A549 (cell line): Measurements from ENCODE around the gene RNF141. TPM values are rescaled to one million over a fixed set of nuclear protein-coding genes. Genes with fewer than 3 reads are reported as not detected.

Source experiments
- ATAC-seq, 2 experiments: fragments of 200-7000 bp in 1 of 2; fragments of >200 bp in 1 of 2; cut with Nextera tagmentation in 1 of 2; cut with Tn5 transposase in 1 of 2; 3 replicates each; pipeline versions ENCODE4 v1.8.0 to v1.9.1; 2018 to 2020; ENCODE audit warnings: mild to moderate bottlenecking in 1 of 2, moderate library complexity in 1 of 2
- CTCF ChIA-PET: fragments of 300-600 bp; sonication (Branson Sonifier 250); formaldehyde crosslinking; extraction: SDS; loops from one replicate; lab custom pipeline; 2021; ENCODE audit warnings: antibody characterized with exemption, inconsistent platforms; lab: Yijun Ruan, JAX
- POLR2A ChIA-PET: fragments of 350-600 bp; formaldehyde crosslinking; extraction: SDS; loops from one replicate; lab custom pipeline; 2021; ENCODE audit warnings: antibody characterized with exemption, inconsistent platforms; lab: Yijun Ruan, JAX
- DNase-seq, 2 experiments: peaks; one replicate each; pipeline versions ENCODE4 v3.0.0 to v3.0.0-alpha.2; 2011 to 2016; ENCODE audit warnings: low read depth in 1 of 2, low spot score in 1 of 2
- FAIRE-seq: peaks from 2 replicates; lab custom pipeline; 2011; peaks lifted over from hg19 to GRCh38; lab: Jason Lieb, UNC
- H3K27ac ChIP-seq, 2 experiments: fragments of >200 bp; sonication (Bioruptor Twin); formaldehyde crosslinking; 3 replicates each; pipeline ENCODE4 v1.5.1; 2016 to 2017
- H3K4me1 ChIP-seq: fragments of >200 bp; sonication (Bioruptor Twin); formaldehyde crosslinking; 3 replicates; pipeline ENCODE4 v1.6.1; 2016
- H3K4me2 ChIP-seq: fragments of >200 bp; sonication (Bioruptor Twin); formaldehyde crosslinking; 3 replicates; pipeline ENCODE4 v1.6.1; 2016
- H3K4me3 ChIP-seq: fragments of >200 bp; sonication (Bioruptor Twin); formaldehyde crosslinking; 3 replicates; pipeline ENCODE4 v1.5.1; 2016
- H3K9me3 ChIP-seq: fragments of >200 bp; sonication (Bioruptor Twin); formaldehyde crosslinking; 3 replicates; pipeline ENCODE4 v1.6.1; 2016
- CBX2 ChIP-seq: fragments of 200-600 bp; sonication (generic); IDR thresholded peaks from 2 replicates; pipeline ENCODE4 v1.6.1; 2016; ENCODE audit warnings: low read depth, mild to moderate bottlenecking, borderline replicate concordance
- EHF ChIP-seq: fragments of 250-450 bp; sonication (Bioruptor Pico); IDR thresholded peaks from 2 replicates; pipeline ENCODE4 v1.5.0; 2020; ENCODE audit warnings: mild to moderate bottlenecking
- ELK1 ChIP-seq: fragments of 150-350 bp; IDR thresholded peaks from 2 replicates; pipeline ENCODE4 v1.6.1; 2014; ENCODE audit warnings: low read depth, mild to moderate bottlenecking, low read length
- EP300 ChIP-seq, 2 experiments: fragments of >200 bp; sonication (Bioruptor Twin); formaldehyde crosslinking; IDR thresholded peaks; 2 replicates in 1 of 2; 3 replicates in 1 of 2; pipeline ENCODE4 v1.6.1; 2016 to 2017
- ESRRA ChIP-seq: fragments of 150-350 bp; IDR thresholded peaks from 2 replicates; pipeline ENCODE4 v1.6.1; 2014; ENCODE audit warnings: mild to moderate bottlenecking, low read length, borderline replicate concordance
- HDAC2 ChIP-seq: fragments of 200-600 bp; sonication (generic); IDR thresholded peaks from 2 replicates; pipeline ENCODE4 v1.6.1; 2016
- HOXB5 ChIP-seq: fragments of 250-450 bp; sonication (Bioruptor Pico); IDR thresholded peaks from 2 replicates; pipeline ENCODE4 v1.5.0; 2020; ENCODE audit warnings: mild to moderate bottlenecking, moderate library complexity
- JUN ChIP-seq, 2 experiments: fragments of >200 bp; sonication (Bioruptor Twin); formaldehyde crosslinking; IDR thresholded peaks; 2 replicates in 1 of 2; 3 replicates in 1 of 2; pipeline ENCODE4 v1.6.1; 2016 to 2017
- MAZ ChIP-seq: fragments of 150-350 bp; IDR thresholded peaks from 2 replicates; pipeline ENCODE4 v1.6.1; 2014; ENCODE audit warnings: antibody characterized with exemption, low read depth, low read length, borderline replicate concordance
- MYC ChIP-seq: IDR thresholded peaks from 2 replicates; pipeline ENCODE4 v1.6.1; 2012; ENCODE audit warnings: mild to moderate bottlenecking, inconsistent platforms, low read length, improper control_type of control experiment, borderline replicate concordance
- NFE2L2 ChIP-seq: fragments of 150-350 bp; conservative IDR thresholded peaks from 2 replicates; pipeline ENCODE4 v1.6.1; 2014; ENCODE audit warnings: low read length
- RAD21 ChIP-seq, 2 experiments: fragments of >200 bp in 1 of 2; sonication (Bioruptor Twin) in 1 of 2; formaldehyde crosslinking in 1 of 2; IDR thresholded peaks in 1 of 2; conservative IDR thresholded peaks in 1 of 2; 2 replicates in 1 of 2; 3 replicates in 1 of 2; pipeline ENCODE4 v1.6.1; 2012 to 2018; ENCODE audit warnings: inconsistent platforms in 1 of 2
- RARB ChIP-seq: fragments of 250-450 bp; sonication (Bioruptor Pico); IDR thresholded peaks from 2 replicates; pipeline ENCODE4 v1.8.0; 2021; ENCODE audit warnings: mild to moderate bottlenecking, moderate library complexity
- RCOR1 ChIP-seq: fragments of 150-350 bp; IDR thresholded peaks from 2 replicates; pipeline ENCODE4 v1.6.1; 2014; ENCODE audit warnings: antibody characterized with exemption, low read length, low read depth
- SMC3 ChIP-seq: fragments of >200 bp; sonication (Bioruptor Twin); formaldehyde crosslinking; IDR thresholded peaks from 3 replicates; pipeline ENCODE4 v1.6.1; 2018; ENCODE audit warnings: inconsistent platforms
- TFCP2L1 ChIP-seq: fragments of 250-450 bp; sonication (Bioruptor Pico); IDR thresholded peaks from 2 replicates; pipeline ENCODE4 v1.5.0; 2021; ENCODE audit warnings: mild to moderate bottlenecking
- ZSCAN20 ChIP-seq: fragments of 250-450 bp; sonication (Bioruptor Pico); IDR thresholded peaks from 2 replicates; pipeline ENCODE4 v1.8.0; 2022; ENCODE audit warnings: mild to moderate bottlenecking, moderate library complexity
- WGBS: methylation state at CpG from one replicate; pipeline ENCODE4 v1.1.6; 2017; ENCODE audit errors: missing lambda C conversion rate; 5-methylcytosine and 5-hydroxymethylcytosine counted together
- polyA plus RNA-seq, 4 experiments: library from polyadenylated mRNA; depleted of rRNA in 3 of 4; stranded (reverse); fragments of >200 nt; fragmentation: RNase III in 1 of 4; extraction: RNeasy Plus Mini Kit Qiagen cat#74134 plus additional on column Dnase treatment in 1 of 4; gene quantifications; 2 replicates in 3 of 4; 3 replicates in 1 of 4; pipeline ENCODE4 v1.2.3, GENCODE V29; 2011 to 2017
- TF ChIP-seq, protein P1 (sequence below): IDR thresholded peaks from 2 replicates; pipeline ENCODE4 v1.6.1; 2012
- TF ChIP-seq, protein P2 (sequence below): fragments of 250-450 bp; sonication (Bioruptor Pico); IDR thresholded peaks from 2 replicates; pipeline ENCODE4 v1.5.0; 2021; ENCODE audit warnings: mild to moderate bottlenecking, moderate library complexity, borderline replicate concordance
- TF ChIP-seq, protein P3 (sequence below): fragments of >200 bp; sonication (Bioruptor Twin); formaldehyde crosslinking; IDR thresholded peaks from 3 replicates; pipeline ENCODE4 v1.5.1; 2016

Gene RNF141
- polyA plus RNA-seq, 2 of the 4 experiments (the other 2 are of a cell fraction) = 16.8 to 33.3 TPM

- TF ChIP-seq, protein P1, sequence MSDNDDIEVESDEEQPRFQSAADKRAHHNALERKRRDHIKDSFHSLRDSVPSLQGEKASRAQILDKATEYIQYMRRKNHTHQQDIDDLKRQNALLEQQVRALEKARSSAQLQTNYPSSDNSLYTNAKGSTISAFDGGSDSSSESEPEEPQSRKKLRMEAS = no peak
- POLR2A ChIA-PET = no interaction called here
- no peak overlapping the region for H3K27ac ChIP-seq
- DNase-seq (no peak), FAIRE-seq (no peak), ATAC-seq (no peak)
- no peak overlapping the region for H3K4me3 ChIP-seq
- no peak overlapping the region for H3K4me2 ChIP-seq
- peaks cover 3% of the 10 kb centered on the region for H3K4me1 ChIP-seq
- CTCF ChIA-PET = interaction anchor here (0.6 to 2.4 kb wide), 2 partner anchors 13 to 21 kb away, joined by 3 to 9 read pairs; no protein-coding TSS in a partner anchor
- 48% methylated on average over 6 of the region's 7 CpGs for WGBS
- H3K9me3 ChIP-seq = no peaks in the 10 kb centered on the region
Measured at GRCh38 chr11:10544491-10545465, 3.8 kb upstream of the RNF141 start.

DNA sequence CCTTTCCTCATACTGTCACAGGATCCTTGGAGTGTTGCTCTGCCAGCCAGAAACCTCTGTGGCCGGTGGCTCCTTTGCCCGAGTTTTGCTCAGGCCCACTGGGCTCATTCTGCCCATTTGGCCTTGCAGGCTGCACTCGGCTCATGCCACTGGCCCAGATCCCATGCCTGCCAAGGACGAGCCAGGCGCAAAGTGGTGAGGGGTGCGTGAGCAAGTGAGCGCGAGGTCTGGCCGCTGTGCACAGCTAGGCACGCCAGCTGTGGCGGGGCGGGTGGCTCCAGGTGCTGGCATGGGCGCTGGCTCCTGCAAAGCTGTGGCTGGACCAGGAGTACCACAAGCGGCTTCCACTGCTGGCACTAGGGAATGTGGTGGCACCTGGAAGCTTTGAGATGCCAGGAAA, 2.8 kb upstream of the RNF141 start:
- 88% methylated on average over 14 of the region's 14 CpGs for WGBS
- Histone ChIP-seq H3K4me1 (peaks cover 13% of the 10 kb centered on the region), H3K27ac (no peak overlapping the region), H3K4me2 (no peak overlapping the region), H3K9me3 (no peaks in the 10 kb centered on the region), H3K4me3 (no peak overlapping the region)
- FAIRE-seq (no peak), DNase-seq (no peak), ATAC-seq (no peak)
- ChIA-PET POLR2A (no interaction called here), CTCF (interaction anchor here (0.6 to 2.4 kb wide), 2 partner anchors 14 to 22 kb away, joined by 3 to 9 read pairs; no protein-coding TSS in a partner anchor)
- TF ChIP-seq RCOR1 (no peak), JUN (IDR thresholded peaks at IDR 0.05) (no peak), ELK1 (no peak), CBX2 (no peak), RAD21 (conservative IDR thresholded peaks at IDR 0.05 in 1 of 2, IDR thresholded peaks at IDR 0.05 in 1 of 2) (no peak), HOXB5 (no peak), TFCP2L1 (CRISPR knock-in tag) (no peak), NFE2L2 (no peak), HDAC2 (no peak), ESRRA (no peak), EP300 (IDR thresholded peaks at IDR 0.05) (no peak), ZSCAN20 (CRISPR knock-in tag) (no peak), MYC (no peak)
- TF ChIP-seq, protein P2, sequence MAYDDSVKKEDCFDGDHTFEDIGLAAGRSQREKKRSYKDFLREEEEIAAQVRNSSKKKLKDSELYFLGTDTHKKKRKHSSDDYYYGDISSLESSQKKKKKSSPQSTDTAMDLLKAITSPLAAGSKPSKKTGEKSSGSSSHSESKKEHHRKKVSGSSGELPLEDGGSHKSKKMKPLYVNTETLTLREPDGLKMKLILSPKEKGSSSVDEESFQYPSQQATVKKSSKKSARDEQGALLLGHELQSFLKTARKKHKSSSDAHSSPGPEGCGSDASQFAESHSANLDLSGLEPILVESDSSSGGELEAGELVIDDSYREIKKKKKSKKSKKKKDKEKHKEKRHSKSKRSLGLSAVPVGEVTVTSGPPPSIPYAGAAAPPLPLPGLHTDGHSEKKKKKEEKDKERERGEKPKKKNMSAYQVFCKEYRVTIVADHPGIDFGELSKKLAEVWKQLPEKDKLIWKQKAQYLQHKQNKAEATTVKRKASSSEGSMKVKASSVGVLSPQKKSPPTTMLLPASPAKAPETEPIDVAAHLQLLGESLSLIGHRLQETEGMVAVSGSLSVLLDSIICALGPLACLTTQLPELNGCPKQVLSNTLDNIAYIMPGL = no peak
- TF ChIP-seq, protein P3, sequence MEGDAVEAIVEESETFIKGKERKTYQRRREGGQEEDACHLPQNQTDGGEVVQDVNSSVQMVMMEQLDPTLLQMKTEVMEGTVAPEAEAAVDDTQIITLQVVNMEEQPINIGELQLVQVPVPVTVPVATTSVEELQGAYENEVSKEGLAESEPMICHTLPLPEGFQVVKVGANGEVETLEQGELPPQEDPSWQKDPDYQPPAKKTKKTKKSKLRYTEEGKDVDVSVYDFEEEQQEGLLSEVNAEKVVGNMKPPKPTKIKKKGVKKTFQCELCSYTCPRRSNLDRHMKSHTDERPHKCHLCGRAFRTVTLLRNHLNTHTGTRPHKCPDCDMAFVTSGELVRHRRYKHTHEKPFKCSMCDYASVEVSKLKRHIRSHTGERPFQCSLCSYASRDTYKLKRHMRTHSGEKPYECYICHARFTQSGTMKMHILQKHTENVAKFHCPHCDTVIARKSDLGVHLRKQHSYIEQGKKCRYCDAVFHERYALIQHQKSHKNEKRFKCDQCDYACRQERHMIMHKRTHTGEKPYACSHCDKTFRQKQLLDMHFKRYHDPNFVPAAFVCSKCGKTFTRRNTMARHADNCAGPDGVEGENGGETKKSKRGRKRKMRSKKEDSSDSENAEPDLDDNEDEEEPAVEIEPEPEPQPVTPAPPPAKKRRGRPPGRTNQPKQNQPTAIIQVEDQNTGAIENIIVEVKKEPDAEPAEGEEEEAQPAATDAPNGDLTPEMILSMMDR = no peak

DNA sequence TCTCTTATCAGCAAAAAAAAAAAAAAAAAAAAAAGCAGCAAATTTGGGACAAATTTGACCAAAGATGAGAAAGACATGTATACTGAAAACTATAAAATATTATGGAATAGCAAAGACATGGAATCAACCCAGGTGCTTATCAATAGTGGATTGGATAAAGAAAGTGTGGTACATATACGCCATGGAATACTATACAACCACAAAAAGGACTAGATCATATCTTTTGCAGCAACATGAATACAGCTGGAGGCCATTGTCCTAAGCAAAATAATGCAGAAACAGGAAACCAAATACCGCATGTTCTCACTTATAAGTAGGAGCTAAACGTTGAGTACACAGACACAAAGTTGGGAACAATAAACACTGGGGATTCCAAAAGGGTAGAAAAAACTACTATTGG, 1.8 kb upstream of the RNF141 start:
- H3K27ac ChIP-seq = no peak overlapping the region
- 89% methylated on average over 3 of the region's 3 CpGs for WGBS
- FAIRE-seq = no peak
- TF ChIP-seq HDAC2 = no peak
- TF ChIP-seq SMC3 = no peak
- TF ChIP-seq CBX2 = no peak
- no peak for TF ChIP-seq MAZ
- no peak for TF ChIP-seq RARB (CRISPR knock-in tag)
- TF ChIP-seq EHF (CRISPR knock-in tag) = no peak
- DNase-seq = no peak
- no peak overlapping the region for H3K4me2 ChIP-seq
- no peaks in the 10 kb centered on the region for H3K9me3 ChIP-seq
- ChIA-PET CTCF (interaction anchor here (0.8 to 3.3 kb wide), 4 partner anchors 18 to 137 kb away, joined by 3 to 22 read pairs (median 16); no protein-coding TSS in a partner anchor), POLR2A (no interaction called here)
- no peak for ATAC-seq
- H3K4me3 ChIP-seq = no peak overlapping the region
- peaks cover 15% of the 10 kb centered on the region for H3K4me1 ChIP-seq
